ENCODE measurements around the gene TRIM47. TPM values are rescaled to one million over a fixed set of nuclear protein-coding genes. Genes with fewer than 3 reads are reported as not detected.
"Not testable (repeated sequence)": the region's sequence is repeated elsewhere in the genome, so short reads cannot be mapped to it uniquely, and the experiment has no call there.

TRIM47 gene
- total RNA-seq, 4 donors from 2014 or later: 33.2 to 62.5 (median 41.5) TPM

GRCh38 chr17:75872434-75873351, 5.7 kb downstream of the TRIM47 start:
- DNase-seq (ENCODE audit: low spot score in 2 of 2): peak; percentile 89 to 96
- intact Hi-C loops (cut with DNase I; ENCODE audit: low total_unique reads): no loop called here
- TF ChIP-seq POLR2A (IDR thresholded peaks at IDR 0.05) (no peak), CTCF (IDR thresholded peaks at IDR 0.05) (peak in 1 of 3 donors; percentile 90)
- no peak overlapping the region for H3K4me3 ChIP-seq (ENCODE audit: low read depth, poor library complexity, severe bottlenecking)
- 13 to 16% methylated on average over 11 of the region's 13 CpGs for WGBS, 2 donors

GRCh38 chr17:75870228-75870627, 8.2 kb downstream of the TRIM47 start:
- H3K4me3 ChIP-seq (ENCODE audit: low read depth, poor library complexity, severe bottlenecking); intact Hi-C loops (cut with DNase I; ENCODE audit: low total_unique reads); DNase-seq (ENCODE audit: low spot score in 2 of 2): not testable (repeated sequence)
- WGBS, 2 donors: 34 to 38% methylated on average over 10 of the region's 10 CpGs

GRCh38 chr17:75869282-75870141, 8.9 kb downstream of the TRIM47 start:
- intact Hi-C loops (cut with DNase I; ENCODE audit: low total_unique reads): no loop called here
- DNase-seq (ENCODE audit: low spot score in 2 of 2): peak in 1 of 2 donors; percentile 93
- no peak for TF ChIP-seq POLR2A (IDR thresholded peaks at IDR 0.05)
- TF ChIP-seq CTCF (IDR thresholded peaks at IDR 0.05): no peak
- WGBS, 2 donors: 17 to 26% methylated on average over 22 to 23 of the region's 23 CpGs
- H3K4me3 ChIP-seq (ENCODE audit: low read depth, poor library complexity, severe bottlenecking): no peak overlapping the region

- H3K4me3 ChIP-seq (ENCODE audit: low read depth, poor library complexity, severe bottlenecking); DNase-seq (ENCODE audit: low spot score in 2 of 2); intact Hi-C loops (cut with DNase I; ENCODE audit: low total_unique reads): not testable (repeated sequence)
- 76 to 79% methylated on average over 12 of the region's 12 CpGs for WGBS, 2 donors
Measured at GRCh38 chr17:75868730-75869281, 9.6 kb downstream of the TRIM47 start.

- intact Hi-C loops (cut with DNase I; ENCODE audit: low total_unique reads); H3K4me3 ChIP-seq (ENCODE audit: low read depth, poor library complexity, severe bottlenecking); DNase-seq (ENCODE audit: low spot score in 2 of 2): not testable (repeated sequence)
- WGBS, 2 donors: 74 to 77% methylated on average over 17 of the region's 17 CpGs
Measured at GRCh38 chr17:75865404-75866188, 12.8 kb downstream of the TRIM47 start.

GRCh38 chr17:75864887-75865286, 13.5 kb downstream of the TRIM47 start:
- intact Hi-C loops (cut with DNase I; ENCODE audit: low total_unique reads); DNase-seq (ENCODE audit: low spot score in 2 of 2); H3K4me3 ChIP-seq (ENCODE audit: low read depth, poor library complexity, severe bottlenecking): not testable (repeated sequence)
- 59 to 65% methylated on average over 4 of the region's 4 CpGs for WGBS, 2 donors

- 4 to 9% methylated on average over 8 of the region's 8 CpGs for WGBS, 2 donors
- TF ChIP-seq CTCF (IDR thresholded peaks at IDR 0.05) (no peak), POLR2A (IDR thresholded peaks at IDR 0.05) (no peak)
- intact Hi-C loops (cut with DNase I; ENCODE audit: low total_unique reads): no loop called here
- peak in 1 of 2 donors; percentile 75 for DNase-seq (ENCODE audit: low spot score in 2 of 2)
- no peak overlapping the region for H3K4me3 ChIP-seq (ENCODE audit: low read depth, poor library complexity, severe bottlenecking)
Measured at GRCh38 chr17:75864448-75864871, 13.9 kb downstream of the TRIM47 start.

Data from lower leg skin (tissue), 4 donors.